Measurements from ENCODE around the gene VGLL4.

- TF ChIP-seq CTCF (IDR thresholded peaks at IDR 0.05) (no peak), POLR2A (IDR thresholded peaks at IDR 0.05) (no peak), EP300 (IDR thresholded peaks at IDR 0.05) (no peak)
These were observed 11.9 kb downstream of the VGLL4 start for GRCh38 chr3:11631820-11632219.
